ENCODE data around the gene LPP. TPM values are rescaled to one million over a fixed set of nuclear protein-coding genes. Genes with fewer than 3 reads are reported as not detected.
A peak's percentile ranks its signal among the peaks of the same experiment; 100 is the strongest.

The LPP gene
- total and polyA plus RNA-seq, 2 donors (not counting 1 experiment from before 2014, with no cell fraction given): 7.6 to 81.7 TPM

GRCh38 chr3:188323067-188323842 is 169.3 kb downstream of the LPP start:
- ATAC-seq (ENCODE audit: low read depth): peak; percentile 33
- H3K4me2 ChIP-seq (replicated peaks; ENCODE audit: low read depth, low read length, poor library complexity, severe bottlenecking): peak overlapping the region; percentile 21
- H3K27ac ChIP-seq (ENCODE audit: low read length in 2 of 2): peak overlapping the region in 1 of 2 donors; percentile 40
- Mint-ChIP-seq H3K27ac (peak overlapping the region; percentile 4), H3K9me3 (ENCODE audit: insufficient read depth) (no peaks in the 10 kb centered on the region), H3K27me3 (no peaks in the 10 kb centered on the region), H3K4me3 (peak overlapping the region; percentile 15), H3K4me1 (peaks cover 45% of the 10 kb centered on the region)
- peaks cover 2 to 3% of the 10 kb centered on the region in 2 experiments for H3K36me3 ChIP-seq (replicated peaks in 1 of 2; ENCODE audit: control extremely low read depth in 1 of 2, control insufficient read depth in 1 of 2, extremely low read depth in 1 of 2, insufficient read depth in 2 of 2, low read length in 1 of 2)
- CTCF ChIA-PET: interaction anchor here (0.6 to 1.2 kb wide), 2 partner anchors 9 to 374 kb away, joined by 3 read pairs; no protein-coding TSS in a partner anchor
- no peak for TF ChIP-seq EZH2 (IDR thresholded peaks at IDR 0.05; ENCODE audit: borderline replicate concordance, insufficient read depth, low read depth, low read length, poor library complexity, severe bottlenecking)
- TF ChIP-seq CTCF (IDR thresholded peaks at IDR 0.05): no peak
- H2AFZ ChIP-seq (ENCODE audit: insufficient read depth, low read depth, low read length, poor library complexity, severe bottlenecking): peak overlapping the region; percentile 32
- POLR2A ChIA-PET: no interaction called here
- intact Hi-C loops (cut with micrococcal nuclease): no loop called here
- 58% methylated on average over 3 of the region's 6 CpGs for WGBS (ENCODE audit: insufficient coverage)
- no peak overlapping the region for H3K9ac ChIP-seq (ENCODE audit: low read length)
- H3K9me3 ChIP-seq (ENCODE audit: control extremely low read depth in 1 of 3, control insufficient read depth in 2 of 3, insufficient read depth in 1 of 3, low read length in 2 of 3): no peaks in the 10 kb centered on the region
- DNase-seq: no peak
- no peak overlapping the region for H3K4me3 ChIP-seq (ENCODE audit: control extremely low read depth in 1 of 5, extremely low read depth in 1 of 5, insufficient read depth in 1 of 5, low read depth in 2 of 5, low read length in 4 of 5)
- H3K27me3 ChIP-seq (replicated peaks in 1 of 4; ENCODE audit: control extremely low read depth in 1 of 4, control insufficient read depth in 3 of 4, insufficient read depth in 4 of 4, low read length in 3 of 4): no peaks in the 10 kb centered on the region
- H4K20me1 ChIP-seq (ENCODE audit: control insufficient read depth, insufficient read depth, low read length, poor library complexity, severe bottlenecking): no peaks in the 10 kb centered on the region
- H3K4me1 ChIP-seq (ENCODE audit: control insufficient read depth in 2 of 2, insufficient read depth in 2 of 2, low read length in 2 of 2): peaks cover 20% of the 10 kb centered on the region in 2 donors
- H3K79me2 ChIP-seq (ENCODE audit: control insufficient read depth, insufficient read depth, low read length): peaks cover 9% of the 10 kb centered on the region

DNA sequence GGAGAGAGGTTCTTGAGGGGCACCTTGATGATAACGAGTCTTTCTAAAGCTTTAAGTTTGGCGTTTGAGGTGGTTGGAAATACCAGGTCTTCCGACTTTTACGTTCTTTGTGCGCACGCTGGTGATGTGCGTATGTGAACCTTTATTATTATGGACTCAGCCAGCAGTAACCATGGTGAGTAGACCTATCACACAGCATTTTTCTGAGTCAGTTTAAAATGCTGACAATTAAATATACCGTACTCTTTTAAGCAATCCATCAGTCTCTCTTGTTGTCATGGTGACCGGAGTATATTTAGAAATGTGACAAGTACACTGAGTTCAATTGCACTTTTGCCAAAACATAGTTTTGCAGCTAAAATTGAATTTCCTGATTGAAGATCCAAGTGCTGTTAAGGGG is 172.2 kb downstream of the LPP start:
- intact Hi-C loops (cut with micrococcal nuclease): no loop called here
- no peak overlapping the region for H3K4me2 ChIP-seq (replicated peaks; ENCODE audit: low read depth, low read length, poor library complexity, severe bottlenecking)
- DNase-seq (no peak), ATAC-seq (ENCODE audit: low read depth) (no peak)
- peaks cover 13 to 15% of the 10 kb centered on the region in 2 donors for H3K4me1 ChIP-seq (ENCODE audit: control insufficient read depth in 2 of 2, insufficient read depth in 2 of 2, low read length in 2 of 2)
- H3K9me3 ChIP-seq (ENCODE audit: control extremely low read depth in 1 of 3, control insufficient read depth in 2 of 3, insufficient read depth in 1 of 3, low read length in 2 of 3): no peaks in the 10 kb centered on the region
- ChIA-PET POLR2A (no interaction called here), CTCF (no interaction called here)
- no peaks in the 10 kb centered on the region for H4K20me1 ChIP-seq (ENCODE audit: control insufficient read depth, insufficient read depth, low read length, poor library complexity, severe bottlenecking)
- no peak overlapping the region for H3K4me3 ChIP-seq (ENCODE audit: control extremely low read depth in 1 of 5, extremely low read depth in 1 of 5, insufficient read depth in 1 of 5, low read depth in 2 of 5, low read length in 4 of 5)
- Mint-ChIP-seq H3K4me3 (no peak overlapping the region), H3K9me3 (ENCODE audit: insufficient read depth) (no peaks in the 10 kb centered on the region), H3K4me1 (peaks cover 48% of the 10 kb centered on the region), H3K27ac (no peak overlapping the region), H3K27me3 (no peaks in the 10 kb centered on the region)
- H2AFZ ChIP-seq (ENCODE audit: insufficient read depth, low read depth, low read length, poor library complexity, severe bottlenecking): no peak overlapping the region
- no peaks in the 10 kb centered on the region for H3K27me3 ChIP-seq (replicated peaks in 1 of 4; ENCODE audit: control extremely low read depth in 1 of 4, control insufficient read depth in 3 of 4, insufficient read depth in 4 of 4, low read length in 3 of 4)
- peaks cover 2 to 3% of the 10 kb centered on the region in 2 experiments for H3K36me3 ChIP-seq (replicated peaks in 1 of 2; ENCODE audit: control extremely low read depth in 1 of 2, control insufficient read depth in 1 of 2, extremely low read depth in 1 of 2, insufficient read depth in 2 of 2, low read length in 1 of 2)
- 100% methylated on average over 2 of the region's 9 CpGs for WGBS (ENCODE audit: insufficient coverage)
- H3K79me2 ChIP-seq (ENCODE audit: control insufficient read depth, insufficient read depth, low read length): peaks cover 12% of the 10 kb centered on the region
- H3K27ac ChIP-seq (ENCODE audit: low read length in 2 of 2): no peak overlapping the region
- TF ChIP-seq CTCF (IDR thresholded peaks at IDR 0.05): no peak
- TF ChIP-seq EZH2 (IDR thresholded peaks at IDR 0.05; ENCODE audit: borderline replicate concordance, insufficient read depth, low read depth, low read length, poor library complexity, severe bottlenecking): no peak
- no peak overlapping the region for H3K9ac ChIP-seq (ENCODE audit: low read length)
